GM12878 (cell line): Measurements from ENCODE around the gene SP1. TPM values are rescaled to one million over a fixed set of nuclear protein-coding genes. Genes with fewer than 3 reads are reported as not detected.

Experiments used
- BMI1 ChIP-seq: fragments of 450-650 bp; IDR thresholded peaks from 2 replicates; pipeline ENCODE4 v1.6.1; 2016; ENCODE audit warnings: mild to moderate bottlenecking, moderate library complexity, borderline replicate concordance
- CBFB ChIP-seq: IDR thresholded peaks from 2 replicates; pipeline ENCODE4 v1.6.1; 2016; ENCODE audit warnings: antibody characterized with exemption, low read depth
- EP300 ChIP-seq, 2 experiments: fragments of 150-350 bp in 1 of 2; IDR thresholded peaks; 2 replicates each; pipeline ENCODE4 v1.6.1; 2011 to 2012; ENCODE audit warnings: low read depth in 2 of 2, low read length in 2 of 2, borderline replicate concordance in 1 of 2, improper control_type of control experiment in 1 of 2, inconsistent platforms in 1 of 2; ENCODE audit not compliant: control insufficient read depth in 1 of 2
- IKZF2 ChIP-seq, 2 experiments: fragments of 450-650 bp; IDR thresholded peaks; 2 replicates each; pipeline ENCODE4 v1.6.1; 2017; ENCODE audit warnings: mild to moderate bottlenecking in 2 of 2, moderate library complexity in 2 of 2
- NFIC ChIP-seq: IDR thresholded peaks from 2 replicates; pipeline ENCODE4 v1.6.1; 2012; ENCODE audit warnings: low read depth, mild to moderate bottlenecking, inconsistent platforms, low read length, moderate library complexity
- NR2F1 ChIP-seq: fragments of 450-650 bp; conservative IDR thresholded peaks from 2 replicates; pipeline ENCODE4 v1.6.1; 2017; ENCODE audit warnings: mild to moderate bottlenecking
- RCOR1 ChIP-seq: conservative IDR thresholded peaks from 2 replicates; pipeline ENCODE4 v1.6.1; 2012; ENCODE audit warnings: low read depth, low read length, improper control_type of control experiment
- RFX5 ChIP-seq: IDR thresholded peaks from 2 replicates; pipeline ENCODE4 v1.6.1; 2011; ENCODE audit warnings: low read depth, low read length, improper control_type of control experiment
- STAT3 ChIP-seq: IDR thresholded peaks from 2 replicates; pipeline ENCODE4 v1.6.1; 2011; ENCODE audit warnings: low read depth, low read length, improper control_type of control experiment
- ZNF207 ChIP-seq: fragments of 450-650 bp; IDR thresholded peaks from 2 replicates; pipeline ENCODE4 v1.6.1; 2014; ENCODE audit warnings: antibody characterized with exemption, mild to moderate bottlenecking, borderline replicate concordance
- polyA plus RNA-seq, 11 experiments: library from polyadenylated mRNA; depleted of rRNA in 4 of 11; unstranded in 6 of 11; stranded (reverse) in 5 of 11; fragments of >200 nt; fragmentation: Nextera tagmentation in 4 of 11; fragmentation: Illumina TruSeq in 1 of 11; extraction: Ambion mirVana in 4 of 11; extraction: Trizol in 1 of 11; gene quantifications; 1 replicate in 1 of 11; 2 replicates in 10 of 11; pipeline versions ENCODE4 v1.2.1 to v1.2.3, GENCODE V29; 2011 to 2016; ENCODE audit warnings: inconsistent platforms in 2 of 11, missing spikeins in 2 of 11, low read depth in 1 of 11
- total RNA-seq, 4 experiments: library from RNA; depleted of rRNA in 3 of 4; stranded (reverse); fragments of >200 nt in 3 of 4; fragmentation: Illumina TruSeq in 1 of 4; extraction: Trizol in 1 of 4; gene quantifications; 2 replicates each; pipeline versions ENCODE4 v1.2.1 to v1.2.3, GENCODE V29; 2013 to 2021
- TF ChIP-seq, protein P1 (sequence below): fragments of 450-650 bp; conservative IDR thresholded peaks from 2 replicates; pipeline ENCODE4 v1.6.1; 2017; ENCODE audit warnings: mild to moderate bottlenecking, moderate library complexity
- TF ChIP-seq, protein P2 (sequence below): fragments of 450-650 bp; IDR thresholded peaks from 2 replicates; pipeline ENCODE4 v1.6.1; 2016; ENCODE audit warnings: mild to moderate bottlenecking
- TF ChIP-seq, protein P3 (sequence below): fragments of 150-350 bp; IDR thresholded peaks from 2 replicates; pipeline ENCODE4 v1.6.1; 2014; ENCODE audit warnings: mild to moderate bottlenecking, low read depth, low read length
- TF ChIP-seq, protein P4 (sequence below): fragments of 450-650 bp; IDR thresholded peaks from 2 replicates; pipeline ENCODE4 v1.6.1; 2017; ENCODE audit warnings: mild to moderate bottlenecking, moderate library complexity
- TF ChIP-seq, protein P5 (sequence below): fragments of 450-650 bp; IDR thresholded peaks from 2 replicates; pipeline ENCODE4 v1.6.1; 2016; ENCODE audit warnings: mild to moderate bottlenecking
- TF ChIP-seq, protein P6 (sequence below): fragments of 450-650 bp; IDR thresholded peaks from 2 replicates; pipeline ENCODE4 v1.6.1; 2017; ENCODE audit warnings: low read depth, mild to moderate bottlenecking, moderate library complexity

SP1 gene
- total and polyA plus RNA-seq, 10 of the 15 experiments (the other 5 are each of a cell fraction or from before 2014, with no cell fraction given) = 3.3 to 52.0 (median 25.2) TPM

DNA sequence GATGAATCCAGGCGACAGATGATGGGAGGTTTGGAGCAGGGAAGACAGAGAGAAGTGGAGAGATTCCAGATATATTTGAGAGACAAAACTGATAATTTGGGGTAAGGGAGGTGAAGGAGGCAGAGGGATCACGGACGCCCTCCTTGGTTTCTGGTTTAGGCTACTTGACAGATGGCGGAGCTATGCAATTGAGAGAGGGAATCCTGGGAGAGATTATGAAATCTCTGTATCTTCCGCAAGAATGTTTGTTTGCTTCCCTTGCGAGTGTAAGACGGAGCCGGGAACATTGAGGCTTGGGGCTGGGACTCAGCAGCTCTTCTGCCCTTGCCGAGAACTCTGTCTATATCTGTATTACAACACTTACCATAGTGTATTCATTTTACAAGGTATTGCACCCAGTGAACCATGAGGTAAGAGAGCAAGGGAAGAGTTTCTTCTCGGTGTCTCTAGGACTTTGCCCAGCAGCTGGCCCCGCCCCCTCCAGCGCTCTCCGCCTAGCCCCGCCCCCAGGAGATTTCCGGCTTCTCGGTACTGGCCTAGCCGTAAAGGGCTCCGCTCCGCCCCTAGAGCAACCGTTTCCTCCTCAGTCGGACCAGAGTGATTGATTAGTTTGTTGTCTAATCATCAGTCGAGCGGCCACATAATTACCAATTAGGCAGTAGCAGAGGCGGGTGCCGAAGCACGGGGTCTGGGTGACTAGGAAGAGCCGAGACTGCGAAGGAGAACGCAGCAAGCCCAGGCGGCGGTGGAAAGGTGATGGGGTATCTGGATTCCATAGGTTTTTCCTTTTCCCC is 61.3 kb downstream of the SP1 start, which contains the start of gene PRR13 (continued):
- TF ChIP-seq, protein P1, sequence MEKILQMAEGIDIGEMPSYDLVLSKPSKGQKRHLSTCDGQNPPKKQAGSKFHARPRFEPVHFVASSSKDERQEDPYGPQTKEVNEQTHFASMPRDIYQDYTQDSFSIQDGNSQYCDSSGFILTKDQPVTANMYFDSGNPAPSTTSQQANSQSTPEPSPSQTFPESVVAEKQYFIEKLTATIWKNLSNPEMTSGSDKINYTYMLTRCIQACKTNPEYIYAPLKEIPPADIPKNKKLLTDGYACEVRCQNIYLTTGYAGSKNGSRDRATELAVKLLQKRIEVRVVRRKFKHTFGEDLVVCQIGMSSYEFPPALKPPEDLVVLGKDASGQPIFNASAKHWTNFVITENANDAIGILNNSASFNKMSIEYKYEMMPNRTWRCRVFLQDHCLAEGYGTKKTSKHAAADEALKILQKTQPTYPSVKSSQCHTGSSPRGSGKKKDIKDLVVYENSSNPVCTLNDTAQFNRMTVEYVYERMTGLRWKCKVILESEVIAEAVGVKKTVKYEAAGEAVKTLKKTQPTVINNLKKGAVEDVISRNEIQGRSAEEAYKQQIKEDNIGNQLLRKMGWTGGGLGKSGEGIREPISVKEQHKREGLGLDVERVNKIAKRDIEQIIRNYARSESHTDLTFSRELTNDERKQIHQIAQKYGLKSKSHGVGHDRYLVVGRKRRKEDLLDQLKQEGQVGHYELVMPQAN = no peak
- TF ChIP-seq ZNF207 = no peak
- TF ChIP-seq EP300 (IDR thresholded peaks at IDR 0.05; ENCODE audit: borderline replicate concordance in 1 of 2, control insufficient read depth in 1 of 2, low read depth in 2 of 2, low read length in 2 of 2) = no peak
- TF ChIP-seq RFX5 = no peak; the same call in 1 of the 2 replicates
- no peak for TF ChIP-seq STAT3
- TF ChIP-seq, protein P2, sequence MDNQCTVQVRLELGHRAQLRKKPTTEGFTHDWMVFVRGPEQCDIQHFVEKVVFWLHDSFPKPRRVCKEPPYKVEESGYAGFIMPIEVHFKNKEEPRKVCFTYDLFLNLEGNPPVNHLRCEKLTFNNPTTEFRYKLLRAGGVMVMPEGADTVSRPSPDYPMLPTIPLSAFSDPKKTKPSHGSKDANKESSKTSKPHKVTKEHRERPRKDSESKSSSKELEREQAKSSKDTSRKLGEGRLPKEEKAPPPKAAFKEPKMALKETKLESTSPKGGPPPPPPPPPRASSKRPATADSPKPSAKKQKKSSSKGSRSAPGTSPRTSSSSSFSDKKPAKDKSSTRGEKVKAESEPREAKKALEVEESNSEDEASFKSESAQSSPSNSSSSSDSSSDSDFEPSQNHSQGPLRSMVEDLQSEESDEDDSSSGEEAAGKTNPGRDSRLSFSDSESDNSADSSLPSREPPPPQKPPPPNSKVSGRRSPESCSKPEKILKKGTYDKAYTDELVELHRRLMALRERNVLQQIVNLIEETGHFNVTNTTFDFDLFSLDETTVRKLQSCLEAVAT = no peak; the same call in 1 of the 2 replicates
- TF ChIP-seq, protein P3, sequence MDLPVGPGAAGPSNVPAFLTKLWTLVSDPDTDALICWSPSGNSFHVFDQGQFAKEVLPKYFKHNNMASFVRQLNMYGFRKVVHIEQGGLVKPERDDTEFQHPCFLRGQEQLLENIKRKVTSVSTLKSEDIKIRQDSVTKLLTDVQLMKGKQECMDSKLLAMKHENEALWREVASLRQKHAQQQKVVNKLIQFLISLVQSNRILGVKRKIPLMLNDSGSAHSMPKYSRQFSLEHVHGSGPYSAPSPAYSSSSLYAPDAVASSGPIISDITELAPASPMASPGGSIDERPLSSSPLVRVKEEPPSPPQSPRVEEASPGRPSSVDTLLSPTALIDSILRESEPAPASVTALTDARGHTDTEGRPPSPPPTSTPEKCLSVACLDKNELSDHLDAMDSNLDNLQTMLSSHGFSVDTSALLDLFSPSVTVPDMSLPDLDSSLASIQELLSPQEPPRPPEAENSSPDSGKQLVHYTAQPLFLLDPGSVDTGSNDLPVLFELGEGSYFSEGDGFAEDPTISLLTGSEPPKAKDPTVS = no peak
- peak; percentile 63; the same call in 1 of the 2 replicates for TF ChIP-seq CBFB
- TF ChIP-seq, protein P4, sequence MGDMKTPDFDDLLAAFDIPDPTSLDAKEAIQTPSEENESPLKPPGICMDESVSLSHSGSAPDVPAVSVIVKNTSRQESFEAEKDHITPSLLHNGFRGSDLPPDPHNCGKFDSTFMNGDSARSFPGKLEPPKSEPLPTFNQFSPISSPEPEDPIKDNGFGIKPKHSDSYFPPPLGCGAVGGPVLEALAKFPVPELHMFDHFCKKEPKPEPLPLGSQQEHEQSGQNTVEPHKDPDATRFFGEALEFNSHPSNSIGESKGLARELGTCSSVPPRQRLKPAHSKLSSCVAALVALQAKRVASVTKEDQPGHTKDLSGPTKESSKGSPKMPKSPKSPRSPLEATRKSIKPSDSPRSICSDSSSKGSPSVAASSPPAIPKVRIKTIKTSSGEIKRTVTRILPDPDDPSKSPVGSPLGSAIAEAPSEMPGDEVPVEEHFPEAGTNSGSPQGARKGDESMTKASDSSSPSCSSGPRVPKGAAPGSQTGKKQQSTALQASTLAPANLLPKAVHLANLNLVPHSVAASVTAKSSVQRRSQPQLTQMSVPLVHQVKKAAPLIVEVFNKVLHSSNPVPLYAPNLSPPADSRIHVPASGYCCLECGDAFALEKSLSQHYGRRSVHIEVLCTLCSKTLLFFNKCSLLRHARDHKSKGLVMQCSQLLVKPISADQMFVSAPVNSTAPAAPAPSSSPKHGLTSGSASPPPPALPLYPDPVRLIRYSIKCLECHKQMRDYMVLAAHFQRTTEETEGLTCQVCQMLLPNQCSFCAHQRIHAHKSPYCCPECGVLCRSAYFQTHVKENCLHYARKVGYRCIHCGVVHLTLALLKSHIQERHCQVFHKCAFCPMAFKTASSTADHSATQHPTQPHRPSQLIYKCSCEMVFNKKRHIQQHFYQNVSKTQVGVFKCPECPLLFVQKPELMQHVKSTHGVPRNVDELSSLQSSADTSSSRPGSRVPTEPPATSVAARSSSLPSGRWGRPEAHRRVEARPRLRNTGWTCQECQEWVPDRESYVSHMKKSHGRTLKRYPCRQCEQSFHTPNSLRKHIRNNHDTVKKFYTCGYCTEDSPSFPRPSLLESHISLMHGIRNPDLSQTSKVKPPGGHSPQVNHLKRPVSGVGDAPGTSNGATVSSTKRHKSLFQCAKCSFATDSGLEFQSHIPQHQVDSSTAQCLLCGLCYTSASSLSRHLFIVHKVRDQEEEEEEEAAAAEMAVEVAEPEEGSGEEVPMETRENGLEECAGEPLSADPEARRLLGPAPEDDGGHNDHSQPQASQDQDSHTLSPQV = no peak
- TF ChIP-seq, protein P5, sequence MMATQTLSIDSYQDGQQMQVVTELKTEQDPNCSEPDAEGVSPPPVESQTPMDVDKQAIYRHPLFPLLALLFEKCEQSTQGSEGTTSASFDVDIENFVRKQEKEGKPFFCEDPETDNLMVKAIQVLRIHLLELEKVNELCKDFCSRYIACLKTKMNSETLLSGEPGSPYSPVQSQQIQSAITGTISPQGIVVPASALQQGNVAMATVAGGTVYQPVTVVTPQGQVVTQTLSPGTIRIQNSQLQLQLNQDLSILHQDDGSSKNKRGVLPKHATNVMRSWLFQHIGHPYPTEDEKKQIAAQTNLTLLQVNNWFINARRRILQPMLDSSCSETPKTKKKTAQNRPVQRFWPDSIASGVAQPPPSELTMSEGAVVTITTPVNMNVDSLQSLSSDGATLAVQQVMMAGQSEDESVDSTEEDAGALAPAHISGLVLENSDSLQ = peak; percentile 98
- no peak for TF ChIP-seq RCOR1
- TF ChIP-seq, protein P6, sequence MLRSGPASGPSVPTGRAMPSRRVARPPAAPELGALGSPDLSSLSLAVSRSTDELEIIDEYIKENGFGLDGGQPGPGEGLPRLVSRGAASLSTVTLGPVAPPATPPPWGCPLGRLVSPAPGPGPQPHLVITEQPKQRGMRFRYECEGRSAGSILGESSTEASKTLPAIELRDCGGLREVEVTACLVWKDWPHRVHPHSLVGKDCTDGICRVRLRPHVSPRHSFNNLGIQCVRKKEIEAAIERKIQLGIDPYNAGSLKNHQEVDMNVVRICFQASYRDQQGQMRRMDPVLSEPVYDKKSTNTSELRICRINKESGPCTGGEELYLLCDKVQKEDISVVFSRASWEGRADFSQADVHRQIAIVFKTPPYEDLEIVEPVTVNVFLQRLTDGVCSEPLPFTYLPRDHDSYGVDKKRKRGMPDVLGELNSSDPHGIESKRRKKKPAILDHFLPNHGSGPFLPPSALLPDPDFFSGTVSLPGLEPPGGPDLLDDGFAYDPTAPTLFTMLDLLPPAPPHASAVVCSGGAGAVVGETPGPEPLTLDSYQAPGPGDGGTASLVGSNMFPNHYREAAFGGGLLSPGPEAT = no peak; the same call in 1 of the 2 replicates
- 0 out of 4 replicates have a peak, but pooled peaks of 1 of the 2 experiments have one; percentile 8 for TF ChIP-seq IKZF2 (IDR thresholded peaks at IDR 0.05)
- TF ChIP-seq NFIC = no peak
- no peak for TF ChIP-seq NR2F1
- no peak for TF ChIP-seq BMI1
